HG02870 (cell line): Measurements from ENCODE around the gene NCSTN.

Experiments used
- ATAC-seq: cut with Tn5 transposase; IDR thresholded peaks from one replicate; pipeline ENCODE4 v1.9.1; 2021; ENCODE audit warnings: mild to moderate bottlenecking, moderate library complexity; ENCODE audit not compliant: unreplicated experiment

NCSTN gene

DNA sequence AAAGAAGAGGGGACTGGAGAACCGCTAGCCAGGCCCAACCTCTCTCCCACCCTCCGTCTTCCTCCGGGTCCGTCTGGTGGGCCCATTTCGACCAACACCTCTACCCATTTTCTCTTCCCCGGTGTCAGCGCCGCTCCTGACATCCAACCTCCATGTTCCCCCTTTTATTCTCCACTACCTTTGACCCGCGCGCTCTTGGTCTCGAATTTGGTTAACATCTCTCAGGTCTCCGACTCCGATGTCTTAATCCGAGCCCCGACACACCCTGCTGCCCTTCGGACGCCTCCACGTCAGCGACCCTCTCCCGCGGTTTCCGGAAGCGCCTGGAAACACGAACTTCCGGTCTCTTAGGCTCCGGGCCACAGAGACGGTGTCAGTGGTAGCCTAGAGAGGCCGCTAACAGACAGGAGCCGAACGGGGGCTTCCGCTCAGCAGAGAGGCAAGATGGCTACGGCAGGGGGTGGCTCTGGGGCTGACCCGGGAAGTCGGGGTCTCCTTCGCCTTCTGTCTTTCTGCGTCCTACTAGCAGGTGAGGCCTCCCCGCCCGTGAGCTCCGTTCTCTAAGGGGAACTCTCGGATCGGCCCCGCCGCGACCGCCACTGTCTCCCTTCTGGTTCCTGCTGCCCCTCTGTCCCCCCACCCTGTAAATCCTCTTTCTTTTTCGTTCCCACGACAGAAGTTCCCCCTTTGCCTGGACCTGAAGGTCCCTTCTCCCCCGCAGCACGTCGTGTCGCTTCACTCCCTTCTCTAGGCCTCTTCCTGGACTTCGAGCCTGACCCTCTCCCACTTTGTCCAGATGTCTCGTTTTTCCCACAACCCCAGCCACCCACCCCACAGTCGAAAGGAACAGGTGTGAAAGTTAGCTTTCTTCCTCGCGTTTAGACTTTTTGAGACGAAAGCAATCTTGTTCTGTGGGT is at the start of gene NCSTN, which contains the start of gene COPA:
Gene NCSTN, plus strand, starts transcription at position 431 of the 917 bp plus-strand sequence. Its CDS starts 14 bp downstream, at position 445.
Gene COPA, minus strand, starts transcription at position 298 of the 917 bp plus-strand sequence. Its CDS starts 80 bp downstream, at position 218.
- peak; percentile 91 for ATAC-seq

- ATAC-seq = no peak
These were observed 47.1 kb upstream of the NCSTN start for GRCh38 chr1:160296036-160296435.

DNA sequence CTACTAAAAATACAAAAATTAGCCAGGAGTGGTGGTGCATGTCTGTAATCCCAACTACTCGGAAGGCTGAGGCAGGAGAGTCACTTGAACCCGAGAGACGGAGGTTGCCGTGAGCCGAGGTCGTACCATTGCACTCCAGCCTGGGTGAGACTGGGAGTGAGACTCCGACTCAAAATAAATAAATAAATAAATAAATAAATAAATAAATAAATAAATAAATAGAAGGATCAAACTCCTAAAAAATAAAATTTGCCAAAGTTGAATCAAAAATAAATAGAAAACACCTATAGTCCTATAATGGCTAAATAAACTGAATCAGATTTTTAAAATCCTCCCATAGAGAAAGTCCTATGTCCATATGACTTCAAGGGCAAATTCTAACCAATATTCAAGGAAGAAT is 43.0 kb upstream of the NCSTN start:
- ATAC-seq = no peak

DNA sequence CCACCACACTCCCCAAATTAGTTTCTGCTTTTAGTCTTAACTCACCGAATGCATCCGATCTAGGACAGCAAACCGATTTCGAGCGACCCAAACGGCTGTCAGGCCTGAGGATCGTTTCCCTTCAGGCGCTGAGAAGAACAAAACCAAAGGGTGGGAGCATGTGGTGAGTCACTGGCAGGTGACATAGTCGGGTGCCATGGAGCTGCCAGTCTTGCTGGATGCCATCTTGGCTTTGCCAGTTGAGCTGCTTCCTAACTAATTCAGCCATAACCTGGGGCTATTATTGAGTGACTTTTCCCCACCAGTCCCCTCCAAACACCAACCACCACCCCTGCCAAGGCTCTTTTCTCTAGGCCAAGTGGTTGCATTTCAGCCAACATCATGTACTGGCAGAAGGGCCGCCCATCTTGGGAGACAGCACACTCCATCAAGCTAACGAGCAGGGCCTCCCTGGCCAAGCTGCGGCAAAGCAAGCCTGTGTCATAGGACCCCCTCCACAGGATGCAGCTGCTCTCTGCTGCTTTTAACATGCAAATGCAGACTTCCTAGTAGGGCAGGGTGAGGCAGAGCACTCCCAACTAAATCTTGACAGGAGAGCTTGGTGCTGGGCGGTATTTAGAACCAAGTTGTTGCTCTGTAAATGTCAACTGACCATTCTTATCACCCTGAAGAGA is 35.9 kb upstream of the NCSTN start:
- no peak for ATAC-seq

- no peak for ATAC-seq
These were observed 34.6 kb upstream of the NCSTN start for GRCh38 chr1:160308451-160309184.

DNA sequence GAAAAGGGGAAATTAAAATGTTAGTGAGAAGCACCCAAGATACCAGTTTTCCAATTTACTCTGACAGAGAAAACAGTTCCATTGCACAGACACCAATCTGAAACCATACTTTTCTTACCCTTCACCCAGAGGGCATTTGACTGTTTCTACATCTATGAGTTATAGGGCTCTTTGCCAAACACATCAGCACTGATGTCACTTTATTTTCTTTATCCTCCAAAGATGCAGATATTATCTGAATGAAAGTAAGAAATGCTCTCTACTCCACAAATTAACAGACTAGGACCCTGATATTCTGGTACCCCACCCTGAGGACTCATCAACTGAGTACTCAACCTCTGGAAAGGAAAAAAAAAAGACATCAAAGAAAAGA is 34.0 kb upstream of the NCSTN start:
- no peak for ATAC-seq

DNA sequence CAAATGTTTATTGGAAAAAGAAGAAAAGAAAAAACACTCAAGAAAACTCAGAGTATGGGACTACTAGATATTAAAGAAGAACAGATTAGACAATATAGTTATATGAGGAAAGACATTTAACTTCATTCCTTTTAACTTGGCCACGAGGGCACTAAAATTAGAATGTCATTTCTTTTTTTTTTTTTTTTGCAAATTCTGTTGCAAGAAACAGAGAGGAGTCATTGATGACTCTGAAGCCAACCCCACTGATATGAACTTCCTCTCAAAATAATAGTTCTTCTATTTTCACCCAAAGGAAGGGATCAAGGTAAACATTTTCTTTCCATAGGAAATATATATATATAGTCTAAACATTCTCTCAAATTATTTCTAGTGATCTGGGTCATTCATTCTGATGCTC is 33.6 kb upstream of the NCSTN start:
- no peak for ATAC-seq

GRCh38 chr1:160315359-160315758 is 27.8 kb upstream of the NCSTN start:
- no peak for ATAC-seq

DNA sequence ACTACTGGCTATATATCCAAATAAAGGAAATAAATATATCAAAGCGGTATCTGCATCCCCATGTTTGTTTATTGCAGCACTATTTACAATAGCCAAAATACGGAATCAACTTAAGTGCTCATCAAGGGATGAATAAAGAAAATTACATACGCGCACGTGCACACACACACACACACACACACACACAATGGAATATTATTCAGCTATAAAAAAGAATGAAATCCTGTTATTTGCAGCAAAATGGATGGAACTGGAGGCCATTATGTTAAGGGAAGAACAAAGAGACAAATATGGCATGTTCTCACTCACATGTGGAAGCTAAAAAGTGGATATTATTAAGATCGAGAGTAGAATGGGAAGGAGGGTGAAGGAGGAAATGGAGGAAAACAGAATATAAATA is 20.4 kb upstream of the NCSTN start:
- ATAC-seq = no peak

DNA sequence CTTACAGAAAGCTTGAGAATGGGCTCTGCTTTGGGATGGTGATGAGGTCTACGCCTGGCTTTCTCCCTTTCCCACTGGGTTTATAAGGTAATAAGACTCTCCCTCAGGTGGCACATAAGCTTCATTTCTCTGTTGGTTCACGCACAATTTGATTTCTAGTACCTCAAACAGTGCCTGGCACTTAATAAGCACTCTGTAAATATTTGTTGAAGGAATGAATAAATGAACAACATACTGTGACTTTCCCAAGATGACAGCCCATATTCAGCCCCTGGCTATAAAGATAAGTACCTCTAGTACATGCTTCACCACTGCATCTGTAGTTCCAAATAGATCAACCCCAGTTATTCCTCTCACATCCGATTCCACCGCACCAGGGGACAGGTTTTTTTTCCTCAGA is 17.9 kb upstream of the NCSTN start:
- no peak for ATAC-seq

DNA sequence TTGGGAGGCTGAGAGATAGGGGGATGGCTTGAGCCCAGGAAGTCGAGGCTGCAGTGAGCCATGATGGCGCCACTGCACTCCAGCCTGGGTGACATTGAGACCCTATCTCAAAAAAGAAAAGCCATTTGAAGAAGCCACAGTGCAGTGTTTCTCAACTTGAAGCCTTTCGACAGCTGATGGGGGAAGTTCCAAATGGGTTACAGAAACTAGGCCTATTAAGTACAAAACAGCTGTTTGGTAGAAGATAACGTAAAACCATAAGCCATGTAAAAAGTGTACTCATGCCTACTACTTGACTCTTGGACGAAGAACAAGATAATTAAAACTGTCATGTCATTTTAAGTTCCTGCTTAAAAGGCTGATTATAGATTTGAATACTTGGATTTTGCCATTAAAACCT is 16.8 kb upstream of the NCSTN start:
- no peak for ATAC-seq

DNA sequence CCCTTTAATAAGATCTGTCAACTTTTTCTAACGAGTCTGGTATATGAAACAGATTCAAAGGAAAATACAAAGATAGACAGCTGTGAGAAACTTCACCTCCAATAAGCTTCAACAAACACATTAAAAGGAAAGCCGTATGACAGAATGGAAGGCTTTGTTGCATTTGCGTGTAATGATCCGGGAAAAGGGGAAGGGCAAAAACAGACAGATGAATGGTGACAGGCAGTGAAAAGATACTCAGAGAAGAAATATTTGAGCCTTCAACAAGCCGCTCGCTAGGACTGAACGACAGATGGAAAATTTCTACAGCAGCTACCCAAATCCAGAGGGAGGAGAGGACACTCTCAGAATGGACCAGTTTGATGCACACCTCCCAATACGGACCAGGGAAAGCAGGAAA is 15.0 kb upstream of the NCSTN start:
- ATAC-seq = no peak

DNA sequence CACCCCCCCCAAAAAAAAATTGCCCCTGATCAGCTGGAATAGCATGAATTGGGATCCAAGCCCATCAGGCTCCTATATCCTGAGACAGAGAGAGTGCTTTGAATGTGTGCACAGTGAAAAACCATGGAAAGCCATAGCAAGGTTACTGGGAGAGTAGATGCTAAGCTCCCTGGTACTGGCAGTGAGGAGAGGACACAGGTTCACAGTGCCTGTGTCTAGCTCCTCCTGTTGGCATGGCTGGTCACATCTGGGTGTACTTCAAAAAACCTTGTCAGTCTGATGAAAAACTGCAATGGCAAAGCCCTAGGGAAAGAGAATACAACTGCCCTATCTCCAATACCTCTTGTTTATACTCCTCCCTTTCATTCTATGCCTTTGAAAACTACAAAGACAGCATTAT is 13.1 kb upstream of the NCSTN start:
- ATAC-seq = no peak

GRCh38 chr1:160332516-160332915 is 10.7 kb upstream of the NCSTN start:
- no peak for ATAC-seq

GRCh38 chr1:160338580-160338979 is 4.6 kb upstream of the NCSTN start:
- no peak for ATAC-seq

DNA sequence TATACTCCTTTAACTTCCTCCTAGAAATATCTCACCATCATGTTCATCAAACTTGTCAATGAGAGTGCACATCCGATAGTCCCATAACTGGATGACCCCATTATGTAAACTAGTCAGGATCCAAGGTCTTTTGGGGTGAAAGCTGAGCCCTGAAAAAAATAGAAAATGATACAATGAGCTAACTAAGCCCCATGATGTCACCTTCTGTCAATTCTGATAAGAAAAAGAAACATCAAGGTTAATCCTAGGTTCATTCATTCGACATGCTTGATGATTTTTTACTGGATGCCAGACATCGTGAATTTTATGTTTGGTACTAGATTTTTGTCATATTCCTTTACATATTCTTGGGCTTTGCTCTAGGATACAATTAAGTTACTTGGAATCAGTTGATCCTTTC is 3.0 kb upstream of the NCSTN start:
- no peak for ATAC-seq

DNA sequence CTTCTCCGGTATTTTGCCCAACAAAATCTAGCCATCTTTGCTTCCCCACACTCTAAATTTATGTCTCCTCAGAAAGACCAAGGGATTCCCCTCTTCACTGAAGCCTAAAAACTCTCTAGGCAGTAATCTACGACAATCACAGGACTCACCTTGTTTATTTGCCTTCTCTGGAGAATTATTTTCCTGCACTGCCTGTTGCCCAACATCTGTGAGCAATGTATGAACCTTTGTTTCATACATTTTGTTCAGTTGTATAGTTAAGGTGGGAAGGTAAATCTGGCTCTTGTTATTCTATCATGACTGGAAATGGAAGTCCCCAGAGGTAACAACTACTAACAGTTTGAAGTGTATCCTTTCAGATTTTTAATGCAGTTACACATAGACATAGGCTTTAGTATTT is 2.3 kb upstream of the NCSTN start:
- ATAC-seq = no peak

- ATAC-seq = no peak
These were observed 657 bp upstream of the NCSTN start for GRCh38 chr1:160342526-160342925.

- ATAC-seq = no peak
These were observed 1.1 kb downstream of the NCSTN start for GRCh38 chr1:160344241-160344640.

- no peak for ATAC-seq
These were observed 1.8 kb downstream of the NCSTN start for GRCh38 chr1:160344936-160345335.

GRCh38 chr1:160346463-160346862 is 3.3 kb downstream of the NCSTN start:
- ATAC-seq = no peak
